ENCODE measurements around the gene KLHL15. TPM values are rescaled to one million over a fixed set of nuclear protein-coding genes. Genes with fewer than 3 reads are reported as not detected.
"Not testable (repeated sequence)": the region's sequence is repeated elsewhere in the genome, so short reads cannot be mapped to it uniquely, and the experiment has no call there.

Gene KLHL15
- total and polyA plus RNA-seq, 7 donors, result 2.1 to 10.2 (median 5.0) TPM

- TF ChIP-seq CTCF (IDR thresholded peaks at IDR 0.05), result no peak
- intact Hi-C loops (cut with DNase I), result no loop called here
- no peaks in the 10 kb centered on the region for H3K27me3 ChIP-seq (ENCODE audit: insufficient read depth in 3 of 3, low read length in 2 of 3)
- H3K4me3 ChIP-seq, result no peak overlapping the region
- peaks cover 0 to 17% of the 10 kb centered on the region in 2 donors for H3K36me3 ChIP-seq (ENCODE audit: insufficient read depth in 1 of 2, low read depth in 1 of 2)
- no peak for DNase-seq
- WGBS, 3 donors, result 77 to 95% (median 92%) methylated on average over 1 of the region's 1 CpG
- H3K9me3 ChIP-seq, result no peaks in the 10 kb centered on the region
- ATAC-seq, result no peak
- no peak overlapping the region for H3K27ac ChIP-seq
- H3K4me1 ChIP-seq, result no peaks in the 10 kb centered on the region
Observed at GRCh38 chrX:23982891-23983290, 44.1 kb downstream of the KLHL15 start.

- Histone ChIP-seq H3K36me3 (ENCODE audit: insufficient read depth in 1 of 2, low read depth in 1 of 2) (peaks cover 0 to 6% of the 10 kb centered on the region in 2 donors), H3K9me3 (no peaks in the 10 kb centered on the region), H3K4me3 (no peak overlapping the region), H3K4me1 (no peaks in the 10 kb centered on the region), H3K27me3 (ENCODE audit: insufficient read depth in 3 of 3, low read length in 2 of 3) (no peaks in the 10 kb centered on the region), H3K27ac (no peak overlapping the region)
- ATAC-seq, result no peak
- 81 to 100% (median 96%) methylated on average over 2 of the region's 2 CpGs for WGBS, 3 donors
- intact Hi-C loops (cut with DNase I), result no loop called here
- no peak for DNase-seq
- no peak for TF ChIP-seq CTCF (IDR thresholded peaks at IDR 0.05)
Observed at GRCh38 chrX:23981711-23982110, 45.3 kb downstream of the KLHL15 start.

GRCh38 chrX:23981222-23981621 lies 45.8 kb downstream of the KLHL15 start:
- DNase-seq (no peak), ATAC-seq (no peak)
- Histone ChIP-seq H3K27ac (no peak overlapping the region), H3K4me3 (no peak overlapping the region), H3K9me3 (no peaks in the 10 kb centered on the region), H3K36me3 (ENCODE audit: insufficient read depth in 1 of 2, low read depth in 1 of 2) (peaks cover 0 to under 1% of the 10 kb centered on the region in 2 donors), H3K27me3 (ENCODE audit: insufficient read depth in 3 of 3, low read length in 2 of 3) (no peaks in the 10 kb centered on the region), H3K4me1 (no peaks in the 10 kb centered on the region)
- TF ChIP-seq CTCF (IDR thresholded peaks at IDR 0.05), result no peak
- whole genome bisulfite sequencing, 3 donors, result 52 to 98% (median 91%) methylated on average over 4 of the region's 4 CpGs
- intact Hi-C loops (cut with DNase I), result no loop called here

GRCh38 chrX:23980011-23980441 lies 47.0 kb downstream of the KLHL15 start:
- Histone ChIP-seq H3K4me3 (no peak overlapping the region), H3K9me3 (no peaks in the 10 kb centered on the region), H3K27me3 (ENCODE audit: insufficient read depth in 3 of 3, low read length in 2 of 3) (no peaks in the 10 kb centered on the region), H3K36me3 (ENCODE audit: insufficient read depth in 1 of 2, low read depth in 1 of 2) (no peaks in the 10 kb centered on the region), H3K27ac (no peak overlapping the region), H3K4me1 (no peaks in the 10 kb centered on the region)
- intact Hi-C loops (cut with DNase I), result no loop called here
- ATAC-seq (no peak), DNase-seq (no peak)
- WGBS, 3 donors, result 43 to 57% (median 48%) methylated on average over 5 of the region's 5 CpGs
- no peak for TF ChIP-seq CTCF (IDR thresholded peaks at IDR 0.05)

GRCh38 chrX:23978491-23978890 lies 48.5 kb downstream of the KLHL15 start:
- intact Hi-C loops (cut with DNase I), result no loop called here
- Histone ChIP-seq H3K4me1 (no peaks in the 10 kb centered on the region), H3K4me3 (no peak overlapping the region), H3K27me3 (ENCODE audit: insufficient read depth in 3 of 3, low read length in 2 of 3) (no peaks in the 10 kb centered on the region), H3K36me3 (ENCODE audit: insufficient read depth in 1 of 2, low read depth in 1 of 2) (no peaks in the 10 kb centered on the region), H3K9me3 (no peaks in the 10 kb centered on the region), H3K27ac (no peak overlapping the region)
- no peak for DNase-seq
- ATAC-seq, result no peak
- TF ChIP-seq CTCF (IDR thresholded peaks at IDR 0.05), result no peak
- 72 to 80% (median 76%) methylated on average over 4 of the region's 4 CpGs for WGBS, 3 donors

GRCh38 chrX:23965630-23966029 lies 61.4 kb downstream of the KLHL15 start:
- H3K36me3 ChIP-seq (ENCODE audit: insufficient read depth in 1 of 2, low read depth in 1 of 2); H3K9me3 ChIP-seq; H3K27me3 ChIP-seq (ENCODE audit: insufficient read depth in 3 of 3, low read length in 2 of 3); H3K27ac ChIP-seq; DNase-seq; H3K4me3 ChIP-seq; intact Hi-C loops (cut with DNase I); H3K4me1 ChIP-seq; ATAC-seq: not testable (repeated sequence)
- WGBS, 3 donors, result 84 to 92% (median 87%) methylated on average over 8 of the region's 8 CpGs

Data from psoas muscle (tissue), 8 donors.